ENCODE measurements around the gene SERINC2.
"Not testable (repeated sequence)": the region's sequence is repeated elsewhere in the genome, so short reads cannot be mapped to it uniquely, and the experiment has no call there.

The SERINC2 gene

GRCh38 chr1:31472673-31473072 lies 59.7 kb downstream of the SERINC2 start:
- DNase-seq: not testable (repeated sequence)

GRCh38 chr1:31473508-31473907 lies 60.5 kb downstream of the SERINC2 start:
- DNase-seq: not testable (repeated sequence)

DNA sequence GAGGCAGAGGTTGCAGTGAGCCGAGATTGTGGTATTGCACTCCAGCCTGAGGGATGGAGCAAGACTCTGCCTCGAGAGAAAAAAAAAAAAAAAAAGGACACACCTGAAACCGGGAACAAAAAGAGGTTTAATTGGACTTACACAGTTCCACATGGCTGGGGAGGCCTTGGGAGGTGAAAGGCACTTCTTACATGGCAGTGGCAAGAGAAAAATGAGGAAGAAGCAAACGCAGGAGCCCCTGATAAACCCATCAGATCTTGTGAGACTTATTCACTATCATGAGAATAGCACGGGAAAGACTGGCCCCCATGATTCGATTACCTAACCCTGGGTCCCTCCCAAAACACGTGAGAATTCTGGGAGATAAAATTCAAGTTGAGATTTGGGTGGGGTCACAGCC lies 61.6 kb downstream of the SERINC2 start:
- DNase-seq: not testable (repeated sequence)

GRCh38 chr1:31476891-31477846 lies 64.2 kb downstream of the SERINC2 start:
- no peak for DNase-seq

- no peak for DNase-seq
Observed at GRCh38 chr1:31478167-31478566, 65.2 kb downstream of the SERINC2 start.

GRCh38 chr1:31479811-31480210 lies 66.8 kb downstream of the SERINC2 start:
- no peak for DNase-seq

GRCh38 chr1:31480426-31480825 lies 67.4 kb downstream of the SERINC2 start:
- not testable (repeated sequence) for DNase-seq

- DNase-seq: no peak
Observed at GRCh38 chr1:31482482-31483011, 69.5 kb downstream of the SERINC2 start.

DNA sequence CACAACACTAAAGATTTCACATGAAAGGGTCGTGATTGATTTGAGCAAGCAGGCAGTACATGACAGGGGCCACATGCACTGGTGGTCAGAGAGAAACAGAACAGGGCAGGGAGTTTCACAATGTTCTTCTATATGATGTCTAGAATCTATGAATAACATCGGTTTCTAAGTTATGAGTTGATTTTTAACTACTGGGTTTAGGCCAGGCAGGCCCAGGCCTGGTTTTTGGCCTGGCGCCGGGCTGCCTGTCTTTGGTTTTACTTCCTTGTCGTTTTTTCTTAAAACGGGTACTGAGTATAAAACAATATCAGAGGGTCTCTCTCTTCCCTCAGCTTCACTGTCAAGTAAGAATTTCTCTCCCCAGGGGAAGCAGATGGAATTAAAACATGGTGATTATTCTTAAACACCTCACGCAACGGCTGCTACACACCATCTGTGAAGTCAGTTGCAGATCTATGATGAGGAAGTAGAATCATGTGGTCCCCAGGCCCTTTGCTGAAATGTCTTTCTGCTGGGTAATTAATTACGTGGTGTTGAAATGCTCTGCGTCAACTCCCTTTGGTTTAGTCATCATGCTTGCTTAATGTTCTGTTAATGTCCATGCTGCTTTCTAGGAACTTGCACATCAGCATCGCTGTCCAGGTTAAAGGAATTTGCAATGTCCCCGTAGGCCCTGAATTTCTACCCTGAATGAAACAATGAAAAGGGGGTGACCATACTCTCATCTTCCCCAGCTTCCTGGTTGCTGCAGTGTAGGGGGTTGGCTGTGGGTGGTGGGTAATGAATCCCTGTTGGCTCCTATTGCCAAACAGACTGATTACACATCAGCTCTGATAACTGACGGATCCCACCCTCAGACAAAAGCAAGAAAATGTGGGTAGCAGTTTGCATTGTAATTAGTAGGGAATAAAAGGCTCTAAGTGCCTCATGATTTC lies 70.3 kb downstream of the SERINC2 start:
- no peak for DNase-seq
